22Rv1 (cell line): ENCODE data around the gene PBX1.

Experiments used
- ZFX ChIP-seq: fragments of 450-650 bp; IDR thresholded peaks from 2 replicates; pipeline ENCODE4 v1.6.1; 2017; ENCODE audit warnings: antibody characterized with exemption, borderline replicate concordance
- TF ChIP-seq, protein P1 (sequence below): fragments of 450-650 bp; IDR thresholded peaks from 2 replicates; pipeline ENCODE4 v1.5.1; 2017; ENCODE audit warnings: mild to moderate bottlenecking

DNA sequence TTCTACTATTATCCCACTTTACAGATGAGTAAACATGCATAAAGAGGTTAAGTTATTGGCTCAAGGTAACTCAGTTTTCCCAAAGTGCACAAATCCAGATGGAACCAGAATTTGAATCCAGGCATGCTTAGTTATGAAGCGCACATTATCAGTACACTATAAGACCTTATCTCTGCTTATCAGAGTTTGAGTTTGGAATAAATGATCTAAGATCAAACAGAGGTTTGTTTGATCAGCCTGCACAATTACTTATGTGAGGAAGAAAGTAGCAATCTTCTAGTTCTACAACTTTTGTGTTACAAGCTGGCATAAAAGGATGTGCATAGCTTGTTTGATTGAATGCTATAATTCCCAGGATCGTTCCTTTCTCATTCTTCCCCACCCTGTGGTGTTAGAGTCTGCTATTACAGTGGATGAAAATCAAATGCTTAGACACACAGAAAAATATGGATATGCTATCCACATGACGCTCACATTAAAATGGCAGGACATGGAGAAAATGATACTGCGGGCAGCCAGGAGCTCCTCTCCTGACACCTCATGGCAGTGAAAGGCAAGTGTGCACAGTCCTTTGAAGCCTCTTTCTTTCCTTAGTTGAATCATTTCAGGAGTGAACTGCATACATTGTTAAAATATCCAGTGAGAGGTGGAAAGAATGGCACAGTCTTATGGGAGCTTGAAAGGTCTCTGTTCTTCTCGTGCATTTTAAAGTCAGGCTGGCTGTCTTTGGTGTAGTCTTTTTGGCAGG lies 23.9 kb upstream of the PBX1 start:
- TF ChIP-seq, protein P1, sequence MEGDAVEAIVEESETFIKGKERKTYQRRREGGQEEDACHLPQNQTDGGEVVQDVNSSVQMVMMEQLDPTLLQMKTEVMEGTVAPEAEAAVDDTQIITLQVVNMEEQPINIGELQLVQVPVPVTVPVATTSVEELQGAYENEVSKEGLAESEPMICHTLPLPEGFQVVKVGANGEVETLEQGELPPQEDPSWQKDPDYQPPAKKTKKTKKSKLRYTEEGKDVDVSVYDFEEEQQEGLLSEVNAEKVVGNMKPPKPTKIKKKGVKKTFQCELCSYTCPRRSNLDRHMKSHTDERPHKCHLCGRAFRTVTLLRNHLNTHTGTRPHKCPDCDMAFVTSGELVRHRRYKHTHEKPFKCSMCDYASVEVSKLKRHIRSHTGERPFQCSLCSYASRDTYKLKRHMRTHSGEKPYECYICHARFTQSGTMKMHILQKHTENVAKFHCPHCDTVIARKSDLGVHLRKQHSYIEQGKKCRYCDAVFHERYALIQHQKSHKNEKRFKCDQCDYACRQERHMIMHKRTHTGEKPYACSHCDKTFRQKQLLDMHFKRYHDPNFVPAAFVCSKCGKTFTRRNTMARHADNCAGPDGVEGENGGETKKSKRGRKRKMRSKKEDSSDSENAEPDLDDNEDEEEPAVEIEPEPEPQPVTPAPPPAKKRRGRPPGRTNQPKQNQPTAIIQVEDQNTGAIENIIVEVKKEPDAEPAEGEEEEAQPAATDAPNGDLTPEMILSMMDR: peak; percentile 26; the same call in 1 of the 2 replicates
- TF ChIP-seq ZFX: no peak
